Measurements from ENCODE around the gene IGSF3.
"Not testable (repeated sequence)": the region's sequence is repeated elsewhere in the genome, so short reads cannot be mapped to it uniquely, and the experiment has no call there.

IGSF3 gene

GRCh38 chr1:116568662-116569380 is 98.7 kb downstream of the IGSF3 start:
- Histone ChIP-seq H3K4me3 (ENCODE audit: low read length) (no peak overlapping the region), H3K9ac (ENCODE audit: low read length) (no peak overlapping the region), H3K36me3 (ENCODE audit: control insufficient read depth, low read depth, low read length) (no peaks in the 10 kb centered on the region), H3K27me3 (ENCODE audit: control insufficient read depth, insufficient read depth, low read length) (peaks cover 13% of the 10 kb centered on the region), H3K4me1 (ENCODE audit: control insufficient read depth, low read depth, low read length) (peaks cover 6% of the 10 kb centered on the region), H3K9me3 (ENCODE audit: control insufficient read depth, low read depth, low read length) (no peaks in the 10 kb centered on the region), H3K27ac (ENCODE audit: low read length) (no peak overlapping the region)

- H3K4me1 ChIP-seq (ENCODE audit: control insufficient read depth, low read depth, low read length) = peaks cover 6% of the 10 kb centered on the region
- H3K27me3 ChIP-seq (ENCODE audit: control insufficient read depth, insufficient read depth, low read length) = peaks cover 13% of the 10 kb centered on the region
- no peak overlapping the region for H3K27ac ChIP-seq (ENCODE audit: low read length)
- no peaks in the 10 kb centered on the region for H3K36me3 ChIP-seq (ENCODE audit: control insufficient read depth, low read depth, low read length)
- no peak overlapping the region for H3K4me3 ChIP-seq (ENCODE audit: low read length)
- no peak overlapping the region for H3K9ac ChIP-seq (ENCODE audit: low read length)
- no peaks in the 10 kb centered on the region for H3K9me3 ChIP-seq (ENCODE audit: control insufficient read depth, low read depth, low read length)
Observed at GRCh38 chr1:116567790-116568661, 99.5 kb downstream of the IGSF3 start.

GRCh38 chr1:116565222-116565621 is 102.3 kb downstream of the IGSF3 start:
- H3K9me3 ChIP-seq (ENCODE audit: control insufficient read depth, low read depth, low read length) = no peaks in the 10 kb centered on the region
- no peaks in the 10 kb centered on the region for H3K27me3 ChIP-seq (ENCODE audit: control insufficient read depth, insufficient read depth, low read length)
- no peaks in the 10 kb centered on the region for H3K36me3 ChIP-seq (ENCODE audit: control insufficient read depth, low read depth, low read length)
- no peak overlapping the region for H3K4me3 ChIP-seq (ENCODE audit: low read length)
- no peak overlapping the region for H3K27ac ChIP-seq (ENCODE audit: low read length)
- H3K9ac ChIP-seq (ENCODE audit: low read length) = no peak overlapping the region
- H3K4me1 ChIP-seq (ENCODE audit: control insufficient read depth, low read depth, low read length) = no peaks in the 10 kb centered on the region

- no peaks in the 10 kb centered on the region for H3K27me3 ChIP-seq (ENCODE audit: control insufficient read depth, insufficient read depth, low read length)
- H3K27ac ChIP-seq (ENCODE audit: low read length) = no peak overlapping the region
- H3K4me3 ChIP-seq (ENCODE audit: low read length) = no peak overlapping the region
- H3K36me3 ChIP-seq (ENCODE audit: control insufficient read depth, low read depth, low read length) = no peaks in the 10 kb centered on the region
- no peaks in the 10 kb centered on the region for H3K9me3 ChIP-seq (ENCODE audit: control insufficient read depth, low read depth, low read length)
- no peak overlapping the region for H3K9ac ChIP-seq (ENCODE audit: low read length)
- H3K4me1 ChIP-seq (ENCODE audit: control insufficient read depth, low read depth, low read length) = no peaks in the 10 kb centered on the region
Observed at GRCh38 chr1:116564426-116564825, 103.1 kb downstream of the IGSF3 start.

GRCh38 chr1:116562465-116562864 is 105.1 kb downstream of the IGSF3 start:
- H3K4me1 ChIP-seq (ENCODE audit: control insufficient read depth, low read depth, low read length); H3K9ac ChIP-seq (ENCODE audit: low read length); H3K27me3 ChIP-seq (ENCODE audit: control insufficient read depth, insufficient read depth, low read length); H3K4me3 ChIP-seq (ENCODE audit: low read length); H3K27ac ChIP-seq (ENCODE audit: low read length); H3K36me3 ChIP-seq (ENCODE audit: control insufficient read depth, low read depth, low read length); H3K9me3 ChIP-seq (ENCODE audit: control insufficient read depth, low read depth, low read length): not testable (repeated sequence)

GRCh38 chr1:116561563-116561962 is 106.0 kb downstream of the IGSF3 start:
- no peak overlapping the region for H3K9ac ChIP-seq (ENCODE audit: low read length)
- H3K4me1 ChIP-seq (ENCODE audit: control insufficient read depth, low read depth, low read length) = no peaks in the 10 kb centered on the region
- no peak overlapping the region for H3K4me3 ChIP-seq (ENCODE audit: low read length)
- no peaks in the 10 kb centered on the region for H3K27me3 ChIP-seq (ENCODE audit: control insufficient read depth, insufficient read depth, low read length)
- H3K27ac ChIP-seq (ENCODE audit: low read length) = no peak overlapping the region
- H3K9me3 ChIP-seq (ENCODE audit: control insufficient read depth, low read depth, low read length) = no peaks in the 10 kb centered on the region
- no peaks in the 10 kb centered on the region for H3K36me3 ChIP-seq (ENCODE audit: control insufficient read depth, low read depth, low read length)

- Histone ChIP-seq H3K4me1 (ENCODE audit: control insufficient read depth, low read depth, low read length) (no peaks in the 10 kb centered on the region), H3K9ac (ENCODE audit: low read length) (no peak overlapping the region), H3K9me3 (ENCODE audit: control insufficient read depth, low read depth, low read length) (no peaks in the 10 kb centered on the region), H3K27ac (ENCODE audit: low read length) (no peak overlapping the region), H3K36me3 (ENCODE audit: control insufficient read depth, low read depth, low read length) (no peaks in the 10 kb centered on the region), H3K4me3 (ENCODE audit: low read length) (no peak overlapping the region), H3K27me3 (ENCODE audit: control insufficient read depth, insufficient read depth, low read length) (no peaks in the 10 kb centered on the region)
Observed at GRCh38 chr1:116560704-116561490, 106.6 kb downstream of the IGSF3 start.

GRCh38 chr1:116559304-116559761 is 108.2 kb downstream of the IGSF3 start:
- Histone ChIP-seq H3K9ac (ENCODE audit: low read length) (no peak overlapping the region), H3K36me3 (ENCODE audit: control insufficient read depth, low read depth, low read length) (no peaks in the 10 kb centered on the region), H3K4me3 (ENCODE audit: low read length) (no peak overlapping the region), H3K27ac (ENCODE audit: low read length) (no peak overlapping the region), H3K4me1 (ENCODE audit: control insufficient read depth, low read depth, low read length) (no peaks in the 10 kb centered on the region), H3K27me3 (ENCODE audit: control insufficient read depth, insufficient read depth, low read length) (no peaks in the 10 kb centered on the region), H3K9me3 (ENCODE audit: control insufficient read depth, low read depth, low read length) (no peaks in the 10 kb centered on the region)

GRCh38 chr1:116558571-116558970 is 109.0 kb downstream of the IGSF3 start:
- no peak overlapping the region for H3K4me3 ChIP-seq (ENCODE audit: low read length)
- no peaks in the 10 kb centered on the region for H3K27me3 ChIP-seq (ENCODE audit: control insufficient read depth, insufficient read depth, low read length)
- H3K9ac ChIP-seq (ENCODE audit: low read length) = no peak overlapping the region
- no peaks in the 10 kb centered on the region for H3K36me3 ChIP-seq (ENCODE audit: control insufficient read depth, low read depth, low read length)
- H3K9me3 ChIP-seq (ENCODE audit: control insufficient read depth, low read depth, low read length) = no peaks in the 10 kb centered on the region
- peaks cover 3% of the 10 kb centered on the region for H3K4me1 ChIP-seq (ENCODE audit: control insufficient read depth, low read depth, low read length)
- no peak overlapping the region for H3K27ac ChIP-seq (ENCODE audit: low read length)

GRCh38 chr1:116558140-116558549 is 109.4 kb downstream of the IGSF3 start:
- no peaks in the 10 kb centered on the region for H3K36me3 ChIP-seq (ENCODE audit: control insufficient read depth, low read depth, low read length)
- H3K9ac ChIP-seq (ENCODE audit: low read length) = no peak overlapping the region

GRCh38 chr1:116557323-116557878 is 110.1 kb downstream of the IGSF3 start:
- Histone ChIP-seq H3K4me1 (ENCODE audit: control insufficient read depth, low read depth, low read length) (peaks cover 6% of the 10 kb centered on the region), H3K36me3 (ENCODE audit: control insufficient read depth, low read depth, low read length) (no peaks in the 10 kb centered on the region), H3K9ac (ENCODE audit: low read length) (no peak overlapping the region), H3K27ac (ENCODE audit: low read length) (no peak overlapping the region), H3K9me3 (ENCODE audit: control insufficient read depth, low read depth, low read length) (no peaks in the 10 kb centered on the region), H3K27me3 (ENCODE audit: control insufficient read depth, insufficient read depth, low read length) (no peaks in the 10 kb centered on the region), H3K4me3 (ENCODE audit: low read length) (no peak overlapping the region)

More at GRCh38 chr1:116558140-116558549, 109.4 kb downstream of the IGSF3 start:
- H3K9me3 ChIP-seq (ENCODE audit: control insufficient read depth, low read depth, low read length) = no peaks in the 10 kb centered on the region
- no peak overlapping the region for H3K27ac ChIP-seq (ENCODE audit: low read length)
- no peak overlapping the region for H3K4me3 ChIP-seq (ENCODE audit: low read length)
- H3K27me3 ChIP-seq (ENCODE audit: control insufficient read depth, insufficient read depth, low read length) = no peaks in the 10 kb centered on the region
- peaks cover 6% of the 10 kb centered on the region for H3K4me1 ChIP-seq (ENCODE audit: control insufficient read depth, low read depth, low read length)

Measured in iPS-18a (cell line).